ENCODE results near the gene ATF7.
"Not testable (repeated sequence)": the region's sequence is repeated elsewhere in the genome, so short reads cannot be mapped to it uniquely, and the experiment has no call there.

ATF7 gene

GRCh38 chr12:53627919-53628318 lies 1.7 kb upstream of the ATF7 start:
- no peak for DNase-seq (ENCODE audit: low read depth in 2 of 2)

- DNase-seq (ENCODE audit: low read depth in 2 of 2) = no peak
These were observed 554 bp upstream of the ATF7 start for GRCh38 chr12:53626702-53627169.

- DNase-seq (ENCODE audit: low read depth in 2 of 2) = no peak
These were observed 723 bp downstream of the ATF7 start for GRCh38 chr12:53625373-53625945.

GRCh38 chr12:53624956-53625355 lies 1.2 kb downstream of the ATF7 start:
- DNase-seq (ENCODE audit: low read depth in 2 of 2) = no peak

- DNase-seq (ENCODE audit: low read depth in 2 of 2) = no peak
These were observed 1.7 kb downstream of the ATF7 start for GRCh38 chr12:53624458-53624857.

GRCh38 chr12:53623548-53624385 lies 2.4 kb downstream of the ATF7 start:
- DNase-seq (ENCODE audit: low read depth in 2 of 2) = peak in 1 of 2 experiments; percentile 9

- DNase-seq (ENCODE audit: low read depth in 2 of 2) = no peak
These were observed 3.5 kb downstream of the ATF7 start for GRCh38 chr12:53622724-53623123.

GRCh38 chr12:53618275-53618674 lies 7.9 kb downstream of the ATF7 start:
- DNase-seq (ENCODE audit: low read depth in 2 of 2) = no peak

- DNase-seq (ENCODE audit: low read depth in 2 of 2) = no peak
These were observed 8.5 kb downstream of the ATF7 start for GRCh38 chr12:53617700-53618099.

GRCh38 chr12:53616950-53617349 lies 9.2 kb downstream of the ATF7 start:
- no peak for DNase-seq (ENCODE audit: low read depth in 2 of 2)

GRCh38 chr12:53613821-53614220 lies 12.4 kb downstream of the ATF7 start:
- peak in 1 of 2 experiments; percentile 15 for DNase-seq (ENCODE audit: low read depth in 2 of 2)

GRCh38 chr12:53612978-53613377 lies 13.2 kb downstream of the ATF7 start:
- no peak for DNase-seq (ENCODE audit: low read depth in 2 of 2)

- DNase-seq (ENCODE audit: low read depth in 2 of 2) = no peak
These were observed 14.9 kb downstream of the ATF7 start for GRCh38 chr12:53611304-53611703.

GRCh38 chr12:53606688-53607087 lies 19.5 kb downstream of the ATF7 start:
- DNase-seq (ENCODE audit: low read depth in 2 of 2) = not testable (repeated sequence)

GRCh38 chr12:53604581-53604980 lies 21.6 kb downstream of the ATF7 start:
- no peak for DNase-seq (ENCODE audit: low read depth in 2 of 2)

- DNase-seq (ENCODE audit: low read depth in 2 of 2) = no peak
These were observed 22.4 kb downstream of the ATF7 start for GRCh38 chr12:53603804-53604203.

GRCh38 chr12:53603196-53603595 lies 23.0 kb downstream of the ATF7 start:
- DNase-seq (ENCODE audit: low read depth in 2 of 2) = no peak

GRCh38 chr12:53602176-53602864 lies 23.9 kb downstream of the ATF7 start:
- no peak for DNase-seq (ENCODE audit: low read depth in 2 of 2)

- DNase-seq (ENCODE audit: low read depth in 2 of 2) = no peak
These were observed 24.8 kb downstream of the ATF7 start for GRCh38 chr12:53601296-53601847.

- DNase-seq (ENCODE audit: low read depth in 2 of 2) = no peak
These were observed 25.5 kb downstream of the ATF7 start for GRCh38 chr12:53600490-53601295.

- no peak for DNase-seq (ENCODE audit: low read depth in 2 of 2)
These were observed 26.6 kb downstream of the ATF7 start for GRCh38 chr12:53599579-53599978.
